Upper lobe of left lung (tissue), 6 donors: ENCODE data around the gene CALM3. TPM values are rescaled to one million over a fixed set of nuclear protein-coding genes. Genes with fewer than 3 reads are reported as not detected.
"Not testable (repeated sequence)": the region's sequence is repeated elsewhere in the genome, so short reads cannot be mapped to it uniquely, and the experiment has no call there.

Source experiments
- ATAC-seq, 2 donors: fragments of 200-7000 bp; cut with Tn5 transposase; one replicate each; pipeline ENCODE4 v1.9.1; 2022; ENCODE audit warnings: mild to moderate bottlenecking in 2 of 2, moderate library complexity in 2 of 2; ENCODE audit not compliant: low FRiP score in 2 of 2
- DNase-seq, 2 donors: peaks; one replicate each; pipeline ENCODE4 v3.0.0-alpha.2; 2019 to 2020
- H3K27ac ChIP-seq, 4 donors: fragments of 200-600 bp; sonication (generic); one replicate each; pipeline ENCODE4 v1.5.1; 2016 to 2019
- H3K27me3 ChIP-seq, 4 donors: fragments of 200-600 bp; sonication (generic); one replicate each; pipeline ENCODE4 v1.5.1; 2017 to 2019
- H3K36me3 ChIP-seq, 4 donors: fragments of 200-600 bp; sonication (generic); one replicate each; pipeline ENCODE4 v1.5.1; 2016 to 2019
- H3K4me1 ChIP-seq, 4 donors: fragments of 200-600 bp; sonication (generic); one replicate each; pipeline ENCODE4 v1.5.1; 2018 to 2019
- H3K4me3 ChIP-seq, 4 donors: fragments of 200-600 bp; sonication (generic); one replicate each; pipeline ENCODE4 v1.5.1; 2017 to 2019; ENCODE audit warnings: mild to moderate bottlenecking in 2 of 4, moderate library complexity in 1 of 4
- H3K9me3 ChIP-seq, 4 donors: fragments of 200-600 bp; sonication (generic); one replicate each; pipeline ENCODE4 v1.5.1; 2018 to 2019
- EP300 ChIP-seq, 4 donors: sonication (generic); formaldehyde crosslinking; IDR thresholded peaks; one replicate each; pipeline ENCODE4 v1.5.1; 2017; ENCODE audit warnings: antibody characterized with exemption in 4 of 4, control low read depth in 2 of 4
- POLR2A ChIP-seq, 4 donors: fragments of 450-650 bp; IDR thresholded peaks; one replicate each; pipeline ENCODE4 v1.5.1; 2016 to 2017; ENCODE audit warnings: antibody characterized with exemption in 4 of 4, mild to moderate bottlenecking in 2 of 4
- POLR2AphosphoS5 ChIP-seq, 2 donors: sonication (generic); formaldehyde crosslinking; IDR thresholded peaks; one replicate each; pipeline ENCODE4 v1.5.1; 2017; ENCODE audit warnings: antibody characterized with exemption in 2 of 2
- WGBS, 2 donors: methylation state at CpG; one replicate each; pipeline ENCODE4 v1.1.5; 2017 to 2018; 5-methylcytosine and 5-hydroxymethylcytosine counted together
- total RNA-seq, 6 donors: library from RNA; depleted of rRNA in 4 of 6; stranded (reverse); fragments of >200 nt in 4 of 6; gene quantifications; one replicate each; pipeline versions ENCODE4 v1.1.0 to v1.2.1, GENCODE V29; 2016 to 2021
- TF ChIP-seq, protein P1 (sequence below), 6 experiments: fragments of 450-650 bp in 4 of 6; fragments of 200-600 bp in 2 of 6; sonication (generic) in 2 of 6; IDR thresholded peaks; one replicate each; pipeline ENCODE4 v1.5.1; 2016 to 2019; ENCODE audit warnings: antibody characterized with exemption in 6 of 6
- donor health status: DM: no; HTN: no; CAD: no; lungs with moderate emphysema.
- donor health status: DM: no; HTN: yes; CAD: no; lungs with severe emphysema.

The CALM3 gene
- total RNA-seq, 6 donors from 2014 or later: 74.4 to 176 (median 123) TPM

DNA sequence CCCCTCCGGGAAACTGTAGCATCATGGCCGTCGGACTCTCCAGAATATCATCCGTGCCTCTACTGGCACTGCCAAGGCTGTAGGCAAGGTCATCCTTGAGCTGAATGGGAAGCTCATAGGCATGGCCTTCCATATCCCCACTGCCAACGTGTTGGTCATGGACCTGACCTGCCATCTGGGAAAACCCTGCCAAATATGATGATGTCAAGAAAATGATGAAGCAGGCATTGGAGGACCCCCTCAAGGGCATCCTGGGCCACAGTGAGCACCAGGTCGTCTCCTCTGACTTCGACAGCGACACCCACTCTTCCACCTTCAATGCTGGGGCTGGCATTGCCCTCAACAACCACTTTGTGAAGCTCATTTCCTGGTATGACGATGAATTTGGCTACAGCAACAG is 41.9 kb upstream of the CALM3 start:
- TF ChIP-seq, protein P1, sequence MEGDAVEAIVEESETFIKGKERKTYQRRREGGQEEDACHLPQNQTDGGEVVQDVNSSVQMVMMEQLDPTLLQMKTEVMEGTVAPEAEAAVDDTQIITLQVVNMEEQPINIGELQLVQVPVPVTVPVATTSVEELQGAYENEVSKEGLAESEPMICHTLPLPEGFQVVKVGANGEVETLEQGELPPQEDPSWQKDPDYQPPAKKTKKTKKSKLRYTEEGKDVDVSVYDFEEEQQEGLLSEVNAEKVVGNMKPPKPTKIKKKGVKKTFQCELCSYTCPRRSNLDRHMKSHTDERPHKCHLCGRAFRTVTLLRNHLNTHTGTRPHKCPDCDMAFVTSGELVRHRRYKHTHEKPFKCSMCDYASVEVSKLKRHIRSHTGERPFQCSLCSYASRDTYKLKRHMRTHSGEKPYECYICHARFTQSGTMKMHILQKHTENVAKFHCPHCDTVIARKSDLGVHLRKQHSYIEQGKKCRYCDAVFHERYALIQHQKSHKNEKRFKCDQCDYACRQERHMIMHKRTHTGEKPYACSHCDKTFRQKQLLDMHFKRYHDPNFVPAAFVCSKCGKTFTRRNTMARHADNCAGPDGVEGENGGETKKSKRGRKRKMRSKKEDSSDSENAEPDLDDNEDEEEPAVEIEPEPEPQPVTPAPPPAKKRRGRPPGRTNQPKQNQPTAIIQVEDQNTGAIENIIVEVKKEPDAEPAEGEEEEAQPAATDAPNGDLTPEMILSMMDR (IDR thresholded peaks at IDR 0.05): no peak
- TF ChIP-seq POLR2AphosphoS5 (IDR thresholded peaks at IDR 0.05) (no peak), EP300 (IDR thresholded peaks at IDR 0.05) (no peak), POLR2A (IDR thresholded peaks at IDR 0.05) (no peak)
- 92 to 100% methylated on average over 3 to 9 of the region's 9 CpGs for WGBS, 2 donors
- no peaks in the 10 kb centered on the region for H3K36me3 ChIP-seq
- no peaks in the 10 kb centered on the region for H3K4me1 ChIP-seq
- no peak for ATAC-seq
- H3K27me3 ChIP-seq: no peaks in the 10 kb centered on the region
- DNase-seq: no peak
- H3K4me3 ChIP-seq: no peak overlapping the region
- no peaks in the 10 kb centered on the region for H3K9me3 ChIP-seq
- H3K27ac ChIP-seq: no peak overlapping the region

DNA sequence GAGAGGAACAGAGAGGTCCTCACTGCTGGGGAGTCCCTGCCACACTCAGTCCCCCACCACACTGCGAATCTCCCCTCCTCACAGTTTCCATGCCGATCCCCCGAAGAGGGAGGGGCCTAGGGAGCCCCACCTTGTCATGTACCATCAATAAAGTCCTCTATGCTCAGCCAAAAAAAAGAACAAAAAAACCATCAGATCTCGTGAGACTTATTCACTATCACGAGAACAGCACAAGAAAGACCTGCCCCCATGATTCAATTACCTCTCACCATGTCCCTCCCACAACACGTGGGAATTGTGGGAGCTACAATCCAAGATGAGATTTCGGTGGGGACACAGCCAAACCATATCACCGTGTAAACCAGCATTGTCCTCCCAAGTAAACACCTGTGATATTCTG is 41.5 kb upstream of the CALM3 start:
- H3K4me1 ChIP-seq, H3K9me3 ChIP-seq, H3K36me3 ChIP-seq, H3K4me3 ChIP-seq, H3K27ac ChIP-seq, H3K27me3 ChIP-seq, DNase-seq, ATAC-seq: not testable (repeated sequence)
- 92 to 97% methylated on average over 8 of the region's 8 CpGs for WGBS, 2 donors

DNA sequence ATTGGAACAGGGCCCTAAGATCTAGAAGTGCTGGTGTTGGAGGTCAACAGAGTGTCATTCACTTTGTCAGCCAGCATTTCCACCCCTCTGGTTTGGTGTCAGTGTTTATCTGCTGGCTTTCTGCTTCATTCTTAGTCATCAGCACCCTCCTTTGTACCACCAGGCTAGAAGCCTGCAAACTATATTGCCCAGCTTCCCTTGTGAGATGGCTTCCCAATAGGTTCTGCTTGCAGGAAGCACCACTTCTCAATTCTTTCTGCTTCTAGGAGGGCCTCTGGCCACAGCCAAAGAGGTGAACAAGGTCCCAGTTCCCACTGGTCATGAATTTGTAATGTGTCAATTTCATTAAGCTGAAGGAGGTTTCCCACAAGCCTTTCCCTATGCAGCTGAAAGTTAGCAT is 36.4 kb upstream of the CALM3 start:
- H3K9me3 ChIP-seq: no peaks in the 10 kb centered on the region
- TF ChIP-seq, protein P1 (IDR thresholded peaks at IDR 0.05): no peak
- no peak for TF ChIP-seq POLR2A (IDR thresholded peaks at IDR 0.05)
- no peak for TF ChIP-seq POLR2AphosphoS5 (IDR thresholded peaks at IDR 0.05)
- no peak for TF ChIP-seq EP300 (IDR thresholded peaks at IDR 0.05)
- ATAC-seq (no peak), DNase-seq (no peak)
- H3K4me1 ChIP-seq: no peaks in the 10 kb centered on the region
- no peak overlapping the region for H3K27ac ChIP-seq
- no peaks in the 10 kb centered on the region for H3K36me3 ChIP-seq
- H3K27me3 ChIP-seq: no peaks in the 10 kb centered on the region
- H3K4me3 ChIP-seq: no peak overlapping the region

DNA sequence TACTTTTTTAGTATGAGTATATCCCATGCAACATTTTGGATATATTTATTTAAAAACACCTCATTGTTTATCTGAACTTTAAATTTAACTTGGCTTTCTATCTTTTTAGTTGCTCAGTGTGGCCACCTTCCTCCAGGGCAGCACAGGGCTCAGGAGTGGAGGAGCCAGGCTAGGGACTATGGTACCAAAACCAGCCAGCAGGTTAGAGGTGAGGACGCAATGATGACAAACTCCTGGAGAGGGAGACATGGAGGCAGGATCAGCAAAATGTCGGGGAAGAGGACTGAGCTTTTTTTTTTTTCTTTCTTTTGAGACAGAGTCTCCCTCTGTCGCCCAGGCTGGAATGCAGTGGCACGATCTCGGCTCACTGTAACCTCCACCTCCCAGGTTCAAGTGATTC is 29.6 kb upstream of the CALM3 start:
- Histone ChIP-seq H3K27ac (no peak overlapping the region), H3K27me3 (no peaks in the 10 kb centered on the region), H3K4me3 (no peak overlapping the region), H3K9me3 (no peaks in the 10 kb centered on the region), H3K4me1 (no peaks in the 10 kb centered on the region), H3K36me3 (no peaks in the 10 kb centered on the region)
- TF ChIP-seq, protein P1 (IDR thresholded peaks at IDR 0.05): no peak
- TF ChIP-seq POLR2AphosphoS5 (IDR thresholded peaks at IDR 0.05) (no peak), EP300 (IDR thresholded peaks at IDR 0.05) (no peak), POLR2A (IDR thresholded peaks at IDR 0.05) (no peak)
- ATAC-seq (no peak), DNase-seq (no peak)
- 58 to 65% methylated on average over 5 of the region's 5 CpGs for WGBS, 2 donors

DNA sequence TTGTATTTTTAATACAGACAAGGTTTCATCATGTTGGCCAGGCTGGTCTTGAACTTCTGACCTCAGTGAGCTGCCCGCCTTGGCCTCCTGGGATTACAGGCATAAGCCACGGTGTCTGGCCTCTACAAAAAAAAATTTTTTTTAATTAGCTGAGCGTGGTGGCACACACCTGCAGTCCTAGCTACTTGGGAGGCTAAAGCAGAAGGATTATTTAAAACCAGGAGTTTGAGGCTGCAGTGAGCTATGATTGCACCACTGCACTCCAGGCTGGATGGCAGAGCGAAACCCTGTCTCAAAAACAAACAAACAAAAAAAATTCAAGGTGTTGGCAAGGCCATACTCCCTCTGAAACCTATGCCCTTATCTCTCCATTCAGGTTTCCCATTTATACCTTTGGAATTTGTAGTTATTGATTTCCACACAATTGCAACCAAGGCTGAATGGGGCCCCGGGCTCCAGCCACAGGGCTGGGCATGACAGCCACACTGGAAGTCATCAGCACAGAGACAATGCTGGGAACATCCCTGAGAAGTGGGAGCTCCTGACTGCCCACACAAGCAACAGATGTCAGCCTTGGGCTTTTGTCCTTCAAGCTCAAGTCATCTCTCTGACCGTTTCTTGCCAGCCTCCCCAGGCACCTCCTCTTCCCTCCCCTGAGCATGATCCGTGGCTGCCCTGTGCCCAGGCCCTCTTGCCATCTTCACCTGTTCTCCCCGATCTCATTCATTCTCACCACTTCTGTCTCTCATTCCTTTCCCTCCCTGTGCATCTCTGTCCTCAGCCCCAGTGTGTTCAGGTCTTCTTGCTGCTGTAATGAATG is 27.2 kb upstream of the CALM3 start:
- WGBS, 2 donors: 87% methylated on average over 8 of the region's 8 CpGs
- Histone ChIP-seq H3K27me3 (no peaks in the 10 kb centered on the region), H3K36me3 (no peaks in the 10 kb centered on the region), H3K4me3 (no peak overlapping the region), H3K9me3 (no peaks in the 10 kb centered on the region), H3K27ac (no peak overlapping the region), H3K4me1 (no peaks in the 10 kb centered on the region)
- TF ChIP-seq POLR2AphosphoS5 (IDR thresholded peaks at IDR 0.05) (no peak), EP300 (IDR thresholded peaks at IDR 0.05) (no peak), POLR2A (IDR thresholded peaks at IDR 0.05) (no peak)
- TF ChIP-seq, protein P1 (IDR thresholded peaks at IDR 0.05): no peak
- DNase-seq (no peak), ATAC-seq (no peak)
